IMR-90 (cell line): ENCODE data around the gene PRDM15.

Experiments
- CTCF ChIP-seq: conservative IDR thresholded peaks from 2 replicates; pipeline ENCODE4 v1.5.1; 2012; ENCODE audit warnings: mild to moderate bottlenecking, low read depth, low read length, improper control_type of control experiment
- POLR2A ChIP-seq: IDR thresholded peaks from 2 replicates; pipeline ENCODE4 v1.6.1; 2012; ENCODE audit warnings: mild to moderate bottlenecking, low read depth, low read length
- RFX5 ChIP-seq: IDR thresholded peaks from 2 replicates; pipeline ENCODE4 v1.8.0; 2012; ENCODE audit warnings: low read depth, mild to moderate bottlenecking, low read length, moderate library complexity
- SMC3 ChIP-seq: fragments of 150-350 bp; IDR thresholded peaks from 2 replicates; pipeline ENCODE4 v1.6.1; 2016; ENCODE audit warnings: low read depth, mild to moderate bottlenecking, antibody characterized with exemption, low read length, moderate library complexity

- TF ChIP-seq RFX5, result no peak
- TF ChIP-seq POLR2A, result no peak
- no peak for TF ChIP-seq CTCF
- no peak for TF ChIP-seq SMC3
Observed at GRCh38 chr21:41759214-41759840, 119.8 kb downstream of the PRDM15 start.
